Testis (tissue), 2 donors: ENCODE results near the gene PSMC1.

Source experiments
- CTCF ChIP-seq, 3 experiments: fragments of 450-650 bp in 2 of 3; fragments of 200-600 bp in 1 of 3; sonication (generic) in 1 of 3; IDR thresholded peaks; one replicate each; pipeline ENCODE4 v1.5.1; 2016 to 2019; ENCODE audit warnings: antibody characterized with exemption in 3 of 3, mild to moderate bottlenecking in 2 of 3, moderate library complexity in 1 of 3
- POLR2A ChIP-seq: fragments of 450-650 bp; IDR thresholded peaks from one replicate; pipeline ENCODE4 v1.6.1; 2017; ENCODE audit warnings: antibody characterized with exemption, mild to moderate bottlenecking, moderate library complexity

GRCh38 chr14:90318016-90318415, 61.7 kb downstream of the PSMC1 start:
- no peak for TF ChIP-seq POLR2A
- no peak for TF ChIP-seq CTCF (IDR thresholded peaks at IDR 0.05)
